HCEC 1CT (cell line): ENCODE results near the gene EPHB3.

Experiments
- DNase-seq: peaks from one replicate; pipeline ENCODE4 v3.0.0-alpha.2; 2017

The EPHB3 gene

GRCh38 chr3:184564685-184565385, 3.2 kb downstream of the EPHB3 start:
- no peak for DNase-seq

GRCh38 chr3:184565421-184566211, 4.0 kb downstream of the EPHB3 start:
- peak; percentile 86 for DNase-seq

GRCh38 chr3:184566441-184567414, 5.1 kb downstream of the EPHB3 start:
- DNase-seq = no peak

- DNase-seq = no peak
Measured at GRCh38 chr3:184567946-184568559, 6.5 kb downstream of the EPHB3 start.

- no peak for DNase-seq
Measured at GRCh38 chr3:184568560-184568923, 7.0 kb downstream of the EPHB3 start.

GRCh38 chr3:184568924-184569829, 7.6 kb downstream of the EPHB3 start:
- peak; percentile 87 for DNase-seq

- DNase-seq = no peak
Measured at GRCh38 chr3:184570035-184570434, 8.4 kb downstream of the EPHB3 start.

- DNase-seq = no peak
Measured at GRCh38 chr3:184570489-184570888, 8.9 kb downstream of the EPHB3 start.

GRCh38 chr3:184571750-184572377, 10.3 kb downstream of the EPHB3 start:
- no peak for DNase-seq

GRCh38 chr3:184572633-184573270, 11.2 kb downstream of the EPHB3 start:
- DNase-seq = no peak

- no peak for DNase-seq
Measured at GRCh38 chr3:184574515-184575417, 13.2 kb downstream of the EPHB3 start.

GRCh38 chr3:184575701-184576100, 14.1 kb downstream of the EPHB3 start:
- no peak for DNase-seq

- DNase-seq = no peak
Measured at GRCh38 chr3:184576457-184577240, 15.1 kb downstream of the EPHB3 start.

- DNase-seq = no peak
Measured at GRCh38 chr3:184577546-184577945, 16.0 kb downstream of the EPHB3 start.

GRCh38 chr3:184578218-184578617, 16.6 kb downstream of the EPHB3 start:
- DNase-seq = no peak

GRCh38 chr3:184578822-184579221, 17.2 kb downstream of the EPHB3 start:
- no peak for DNase-seq

- no peak for DNase-seq
Measured at GRCh38 chr3:184579513-184579912, 17.9 kb downstream of the EPHB3 start.

- no peak for DNase-seq
Measured at GRCh38 chr3:184580376-184580775, 18.8 kb downstream of the EPHB3 start.
